Epithelial cell of proximal tubule (primary cell): ENCODE measurements around the gene SLC9C2. TPM values are rescaled to one million over a fixed set of nuclear protein-coding genes. Genes with fewer than 3 reads are reported as not detected.

Source experiments
- DNase-seq: peaks from one replicate; pipeline ENCODE4 v3.0.0-alpha.2; 2011; ENCODE audit warnings: low read depth
- H3K4me3 ChIP-seq: 2 replicates; pipeline ENCODE4 v1.5.1; 2011; ENCODE audit warnings: low read depth, mild to moderate bottlenecking, low read length
- total RNA-seq: library from RNA; depleted of rRNA; stranded (reverse); fragments of >200 nt; gene quantifications from 2 replicates; pipeline ENCODE4 v1.2.3, GENCODE V29; 2015
- TF ChIP-seq, protein P1 (sequence below): conservative IDR thresholded peaks from 2 replicates; pipeline ENCODE4 v1.5.1; 2012; ENCODE audit warnings: low read depth, mild to moderate bottlenecking, low read length

Gene SLC9C2
- total RNA-seq, 1 donor from 2014 or later = not detected

DNA sequence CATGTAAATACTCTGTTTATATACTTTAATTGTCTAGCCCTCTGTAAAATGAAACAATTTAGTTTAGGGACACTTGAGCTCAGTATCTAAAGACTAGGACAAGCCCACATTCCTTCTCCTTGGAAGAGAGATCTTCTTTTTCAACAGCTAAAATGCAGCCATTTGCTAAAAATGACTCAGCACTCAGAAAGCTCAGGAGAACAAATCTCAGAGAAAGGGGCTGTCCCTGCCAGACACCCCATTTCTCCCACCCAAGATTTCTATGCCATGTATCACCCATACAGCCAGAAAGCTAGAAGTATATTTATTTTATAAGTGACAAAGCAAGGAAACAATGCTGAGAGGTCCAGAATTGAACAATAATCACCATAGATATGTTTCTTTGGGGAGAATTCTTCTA, 148.9 kb downstream of the SLC9C2 start:
- no peak for DNase-seq
- H3K4me3 ChIP-seq = no peak overlapping the region
- TF ChIP-seq, protein P1, sequence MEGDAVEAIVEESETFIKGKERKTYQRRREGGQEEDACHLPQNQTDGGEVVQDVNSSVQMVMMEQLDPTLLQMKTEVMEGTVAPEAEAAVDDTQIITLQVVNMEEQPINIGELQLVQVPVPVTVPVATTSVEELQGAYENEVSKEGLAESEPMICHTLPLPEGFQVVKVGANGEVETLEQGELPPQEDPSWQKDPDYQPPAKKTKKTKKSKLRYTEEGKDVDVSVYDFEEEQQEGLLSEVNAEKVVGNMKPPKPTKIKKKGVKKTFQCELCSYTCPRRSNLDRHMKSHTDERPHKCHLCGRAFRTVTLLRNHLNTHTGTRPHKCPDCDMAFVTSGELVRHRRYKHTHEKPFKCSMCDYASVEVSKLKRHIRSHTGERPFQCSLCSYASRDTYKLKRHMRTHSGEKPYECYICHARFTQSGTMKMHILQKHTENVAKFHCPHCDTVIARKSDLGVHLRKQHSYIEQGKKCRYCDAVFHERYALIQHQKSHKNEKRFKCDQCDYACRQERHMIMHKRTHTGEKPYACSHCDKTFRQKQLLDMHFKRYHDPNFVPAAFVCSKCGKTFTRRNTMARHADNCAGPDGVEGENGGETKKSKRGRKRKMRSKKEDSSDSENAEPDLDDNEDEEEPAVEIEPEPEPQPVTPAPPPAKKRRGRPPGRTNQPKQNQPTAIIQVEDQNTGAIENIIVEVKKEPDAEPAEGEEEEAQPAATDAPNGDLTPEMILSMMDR = no peak

DNA sequence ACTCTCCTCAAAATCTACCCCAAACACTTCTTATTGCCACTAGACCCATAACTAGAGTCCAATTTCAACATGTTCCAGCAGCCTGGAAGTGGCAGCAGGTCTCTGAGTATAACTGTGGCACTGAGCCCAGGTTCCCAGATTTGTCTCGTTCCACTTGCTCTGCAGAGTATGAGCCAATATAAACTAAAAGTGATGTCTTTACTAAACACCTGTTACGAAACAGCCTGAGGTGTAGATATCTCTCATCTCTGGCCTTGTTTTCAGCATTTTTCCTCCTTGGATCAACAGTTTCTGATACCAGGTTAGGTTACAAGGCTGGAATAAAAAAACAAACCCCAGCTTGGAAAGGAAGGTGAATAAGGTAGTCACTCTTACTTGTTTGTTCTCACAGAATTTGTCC, 150.9 kb downstream of the SLC9C2 start:
- H3K4me3 ChIP-seq = no peak overlapping the region
- DNase-seq = no peak
- TF ChIP-seq, protein P1 = no peak

Other genes with a start within 250 kb of the SLC9C2 start
- gene PRDX6, start 125.7 kb downstream of the SLC9C2 start, total RNA-seq = 237 and 262 TPM in 2 replicates
- not detected in 2 replicates for gene TEX50, start 32.3 kb upstream of the SLC9C2 start, total RNA-seq
- 0.35 TPM in 1 of 2 replicates, not detected in the other for gene ANKRD45, start 66.8 kb upstream of the SLC9C2 start, total RNA-seq
- gene KLHL20, start 111.9 kb upstream of the SLC9C2 start, total RNA-seq = 6.7 and 8.2 TPM in 2 replicates
- 36.3 and 39.6 TPM in 2 replicates for gene DARS2, start 221.6 kb upstream of the SLC9C2 start, total RNA-seq
- 11.8 and 17.7 TPM in 2 replicates for gene CENPL, start 221.8 kb upstream of the SLC9C2 start, total RNA-seq